Colonic mucosa (tissue), 4 donors: ENCODE measurements around the gene TMEM134. TPM values are rescaled to one million over a fixed set of nuclear protein-coding genes. Genes with fewer than 3 reads are reported as not detected.

Experiments
- DNase-seq: peaks from one replicate; pipeline ENCODE4 v3.0.0-alpha.2; 2020
- H3K27ac ChIP-seq: fragments of 200-600 bp; one replicate; pipeline ENCODE4 v1.8.0; 2021
- H3K27me3 ChIP-seq: fragments of 200-600 bp; one replicate; pipeline ENCODE4 v1.8.0; 2021
- H3K36me3 ChIP-seq: fragments of 200-600 bp; one replicate; pipeline ENCODE4 v1.8.0; 2021
- H3K4me1 ChIP-seq: fragments of 200-600 bp; one replicate; pipeline ENCODE4 v1.8.0; 2021; ENCODE audit warnings: mild to moderate bottlenecking
- H3K4me3 ChIP-seq: fragments of 200-600 bp; one replicate; pipeline ENCODE4 v1.8.0; 2021
- H3K9ac ChIP-seq, 2 donors: one replicate each; pipeline ENCODE4 v1.7.0; 2013; ENCODE audit warnings: control low read depth in 2 of 2, low read depth in 2 of 2, low read length in 2 of 2
- H3K9me3 ChIP-seq: fragments of 200-600 bp; one replicate; pipeline ENCODE4 v1.8.0; 2021
- CTCF ChIP-seq: fragments of 200-600 bp; IDR thresholded peaks from one replicate; pipeline ENCODE4 v1.8.0; 2022; ENCODE audit warnings: antibody characterized with exemption, mild to moderate bottlenecking
- intact Hi-C: fragments of 100-400 bp; cut with DNase I; formaldehyde crosslinking; loops from one replicate; pipeline ENCODE4 v1.14.1; 2022
- total RNA-seq, 2 donors: library from RNA; stranded (reverse); fragmentation: NEBNext Ultra II Directional in 1 of 2; extraction: Animal tissue kit (Norgen Biotek cat#: 25700) in 1 of 2; gene quantifications; one replicate each; pipeline ENCODE4 v1.2.1, GENCODE V29; 2021
- donor health status: healthy.
- donor health status: DM: no; HTN: no; CAD: no.
- donor health status: DM: no; HTN: no; CAD: no.

TMEM134 gene
- total RNA-seq, 2 donors from 2014 or later = 50.1 to 59.5 TPM

GRCh38 chr11:67508486-67509121 is 39.6 kb upstream of the TMEM134 start:
- intact Hi-C loops = loop anchor here (5.0 kb wide), 2 partner anchors 116 to 161 kb away; partner anchors contain the start of gene RAD9A
- H3K9ac ChIP-seq = peak overlapping the region; percentile 60 to 70
- H3K27me3 ChIP-seq = no peaks in the 10 kb centered on the region
- TF ChIP-seq CTCF = no peak
- peak overlapping the region; percentile 92 for H3K27ac ChIP-seq
- H3K36me3 ChIP-seq = no peaks in the 10 kb centered on the region
- peak overlapping the region; percentile 66 for H3K4me3 ChIP-seq
- H3K9me3 ChIP-seq = no peaks in the 10 kb centered on the region
- peak; percentile 99 for DNase-seq
- H3K4me1 ChIP-seq = peaks cover 21% of the 10 kb centered on the region

DNA sequence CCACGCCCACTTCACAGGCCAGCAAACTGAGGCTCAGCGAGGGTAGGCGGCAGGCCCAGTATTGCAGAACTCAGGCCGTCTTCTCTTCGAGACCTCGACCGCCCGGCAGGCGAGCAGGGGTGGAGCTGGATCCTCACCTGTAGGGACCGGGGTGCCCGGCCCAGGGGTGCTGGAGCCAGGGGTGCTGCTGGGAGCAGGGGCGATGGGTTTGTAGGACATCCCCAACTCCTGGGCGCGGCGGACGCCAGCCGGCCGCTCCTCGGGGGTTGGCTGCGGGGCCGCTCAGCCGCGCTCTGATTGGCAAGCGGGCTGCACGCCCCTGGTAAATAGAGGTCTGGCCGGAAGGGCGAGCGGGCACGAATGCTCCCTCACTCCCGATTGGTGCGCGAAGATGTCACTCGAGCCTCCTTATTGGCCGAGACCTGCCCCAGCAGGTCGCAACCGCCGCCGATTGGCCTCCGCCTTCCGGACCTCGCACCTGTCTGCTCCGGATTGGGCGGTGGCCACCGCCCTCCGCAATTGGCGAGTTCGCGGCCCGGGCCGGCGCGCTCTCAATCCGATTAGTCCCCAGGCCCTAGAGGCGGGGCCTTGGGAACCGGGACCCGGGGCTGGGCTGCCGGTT is 38.9 kb upstream of the TMEM134 start, which contains the start of gene CDK2AP2:
Gene CDK2AP2, minus strand, starts transcription at position 299 of the 622 bp plus-strand sequence. Its CDS starts 80 bp downstream, at position 219.
- Histone ChIP-seq H3K4me1 (peaks cover 23% of the 10 kb centered on the region), H3K9ac (peak within 1 kb of the TSS; percentile 84 to 95), H3K9me3 (no peaks in the 10 kb centered on the region), H3K36me3 (no peaks in the 10 kb centered on the region), H3K27me3 (no peaks in the 10 kb centered on the region), H3K4me3 (peak within 1 kb of the TSS; percentile 66), H3K27ac (peak within 1 kb of the TSS; percentile 92)
- no peak for TF ChIP-seq CTCF
- intact Hi-C loops = loop anchor here (5.0 kb wide), 2 partner anchors 116 to 161 kb away; partner anchors contain the start of gene RAD9A
- peak; percentile 100 for DNase-seq

DNA sequence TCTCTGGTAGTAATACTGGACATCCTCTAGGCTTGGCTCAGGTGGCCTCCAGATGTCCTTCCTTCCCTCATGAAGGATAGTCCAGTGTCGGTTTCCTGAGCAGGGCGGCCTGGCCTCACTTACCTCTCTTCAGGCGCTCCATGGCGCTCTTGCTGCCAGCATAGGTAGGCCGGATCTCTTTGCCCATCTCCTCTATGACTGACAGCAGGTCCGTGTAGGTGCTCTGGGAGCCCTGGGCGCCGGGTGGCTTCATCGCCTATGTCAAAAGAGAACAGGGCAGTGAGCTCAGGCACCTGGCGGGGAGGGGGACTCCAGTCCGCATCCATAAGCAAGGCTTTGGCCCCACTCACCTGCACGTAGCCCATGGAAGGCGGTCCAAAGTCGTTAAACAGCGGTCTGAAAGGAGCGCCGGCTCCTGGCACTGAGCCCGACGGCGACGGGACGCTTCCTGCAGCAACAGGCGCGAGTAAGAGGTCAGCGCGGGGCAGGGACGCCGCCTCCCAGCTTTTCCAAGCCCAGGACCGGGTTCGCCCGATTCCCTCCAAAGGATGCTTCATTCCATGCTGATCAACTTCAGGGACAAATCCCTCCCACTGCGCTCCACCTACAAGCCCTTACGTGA is 38.3 kb upstream of the TMEM134 start:
- Histone ChIP-seq H3K4me1 (peaks cover 23% of the 10 kb centered on the region), H3K9ac (peak overlapping the region; percentile 84 to 95), H3K4me3 (peak overlapping the region; percentile 66), H3K9me3 (no peaks in the 10 kb centered on the region), H3K27me3 (no peaks in the 10 kb centered on the region), H3K36me3 (peaks cover under 1% of the 10 kb centered on the region), H3K27ac (peak overlapping the region; percentile 92)
- intact Hi-C loops = loop anchor here (5.0 kb wide), 2 partner anchors 115 to 160 kb away; partner anchors contain the start of gene RAD9A
- no peak for TF ChIP-seq CTCF
- peak; percentile 93 for DNase-seq

GRCh38 chr11:67506426-67507051 is 37.5 kb upstream of the TMEM134 start:
- peak; percentile 2 for TF ChIP-seq CTCF
- H3K27me3 ChIP-seq = no peaks in the 10 kb centered on the region
- H3K9ac ChIP-seq = peak overlapping the region; percentile 84 to 95
- peak; percentile 40 for DNase-seq
- peaks cover 8% of the 10 kb centered on the region for H3K36me3 ChIP-seq
- intact Hi-C loops = loop anchor here (5.0 kb wide), 2 partner anchors 114 to 159 kb away; partner anchors contain the start of gene RAD9A
- H3K27ac ChIP-seq = peak overlapping the region; percentile 92
- H3K4me3 ChIP-seq = peak overlapping the region; percentile 66
- H3K4me1 ChIP-seq = peaks cover 23% of the 10 kb centered on the region
- H3K9me3 ChIP-seq = no peaks in the 10 kb centered on the region
